GM12874 (cell line): ENCODE measurements around the gene COL12A1.

Experiments used
- TF ChIP-seq, protein P1 (sequence below): IDR thresholded peaks from 2 replicates; pipeline ENCODE4 v1.5.1; 2011; ENCODE audit warnings: low read depth, mild to moderate bottlenecking, control low read depth, low read length, moderate library complexity; ENCODE audit not compliant: insufficient read depth

The COL12A1 gene

DNA sequence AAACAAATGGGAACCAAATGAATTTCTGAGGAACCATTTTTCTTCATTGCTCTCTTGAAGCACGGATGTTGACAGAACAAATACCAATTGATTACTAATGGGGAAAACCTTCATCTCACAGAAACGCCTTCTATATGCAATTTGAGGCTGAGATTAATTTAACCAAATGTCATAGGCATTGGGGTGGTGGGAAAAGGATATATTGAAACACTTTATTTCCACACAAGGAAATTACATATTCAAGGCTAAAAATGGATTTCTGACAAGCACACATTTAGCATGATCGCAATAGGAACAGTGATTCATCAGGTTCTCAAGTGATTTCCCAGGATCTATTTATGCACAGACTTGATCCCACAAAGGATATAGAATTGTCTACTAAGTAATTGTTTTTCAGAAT lies 88.9 kb downstream of the COL12A1 start:
- TF ChIP-seq, protein P1, sequence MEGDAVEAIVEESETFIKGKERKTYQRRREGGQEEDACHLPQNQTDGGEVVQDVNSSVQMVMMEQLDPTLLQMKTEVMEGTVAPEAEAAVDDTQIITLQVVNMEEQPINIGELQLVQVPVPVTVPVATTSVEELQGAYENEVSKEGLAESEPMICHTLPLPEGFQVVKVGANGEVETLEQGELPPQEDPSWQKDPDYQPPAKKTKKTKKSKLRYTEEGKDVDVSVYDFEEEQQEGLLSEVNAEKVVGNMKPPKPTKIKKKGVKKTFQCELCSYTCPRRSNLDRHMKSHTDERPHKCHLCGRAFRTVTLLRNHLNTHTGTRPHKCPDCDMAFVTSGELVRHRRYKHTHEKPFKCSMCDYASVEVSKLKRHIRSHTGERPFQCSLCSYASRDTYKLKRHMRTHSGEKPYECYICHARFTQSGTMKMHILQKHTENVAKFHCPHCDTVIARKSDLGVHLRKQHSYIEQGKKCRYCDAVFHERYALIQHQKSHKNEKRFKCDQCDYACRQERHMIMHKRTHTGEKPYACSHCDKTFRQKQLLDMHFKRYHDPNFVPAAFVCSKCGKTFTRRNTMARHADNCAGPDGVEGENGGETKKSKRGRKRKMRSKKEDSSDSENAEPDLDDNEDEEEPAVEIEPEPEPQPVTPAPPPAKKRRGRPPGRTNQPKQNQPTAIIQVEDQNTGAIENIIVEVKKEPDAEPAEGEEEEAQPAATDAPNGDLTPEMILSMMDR: no peak

GRCh38 chr6:75115481-75115880 lies 90.4 kb downstream of the COL12A1 start:
- TF ChIP-seq, protein P1: no peak

GRCh38 chr6:75114806-75115205 lies 91.0 kb downstream of the COL12A1 start:
- TF ChIP-seq, protein P1: no peak

DNA sequence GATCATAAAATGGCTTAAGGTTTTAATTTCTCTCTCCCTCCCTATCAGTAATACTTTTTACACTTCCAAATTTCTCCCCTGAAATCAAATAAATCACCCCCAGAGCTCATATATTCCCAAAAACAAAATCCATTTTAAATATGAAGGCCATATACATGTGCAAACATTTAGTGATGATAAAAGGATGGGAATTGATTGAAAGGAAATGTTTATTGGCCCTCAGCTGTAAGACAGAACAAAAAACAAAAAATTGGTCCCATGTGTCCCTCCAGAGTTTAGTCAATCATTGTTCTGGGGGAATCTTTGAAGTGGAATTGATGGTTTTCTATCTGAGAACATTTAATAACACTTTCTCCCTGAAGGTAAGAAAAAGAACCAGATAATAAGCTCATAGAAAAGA lies 91.7 kb downstream of the COL12A1 start:
- TF ChIP-seq, protein P1: no peak

- TF ChIP-seq, protein P1: no peak
Measured at GRCh38 chr6:75113446-75113845, 92.4 kb downstream of the COL12A1 start.

DNA sequence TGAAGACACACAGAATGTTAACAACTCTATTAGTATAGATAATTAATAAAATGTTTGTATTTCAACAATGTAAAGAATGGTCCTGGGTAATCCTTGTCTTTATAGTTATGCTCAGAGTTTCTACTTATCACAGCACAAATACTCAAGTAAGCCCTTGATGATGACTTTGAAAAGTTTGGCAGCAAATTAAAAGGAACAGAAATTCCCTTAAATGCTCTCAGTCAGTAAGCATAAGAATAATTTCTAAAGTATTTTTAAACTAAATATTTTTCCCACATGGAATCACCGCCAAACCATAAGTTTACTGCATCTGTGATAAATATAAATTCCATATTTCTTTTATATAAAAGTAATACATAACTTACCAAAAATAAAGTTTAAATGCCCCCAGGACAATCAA lies 96.1 kb downstream of the COL12A1 start:
- TF ChIP-seq, protein P1: no peak

- TF ChIP-seq, protein P1: no peak
Measured at GRCh38 chr6:75109022-75109421, 96.8 kb downstream of the COL12A1 start.
